ENCODE data around the gene SACM1L. TPM values are rescaled to one million over a fixed set of nuclear protein-coding genes. Genes with fewer than 3 reads are reported as not detected.

Gene SACM1L
- total and polyA plus RNA-seq, 2 of the 13 experiments (the other 11 are each of a cell fraction or from before 2014, with no cell fraction given): 15.1 to 27.8 TPM

DNA sequence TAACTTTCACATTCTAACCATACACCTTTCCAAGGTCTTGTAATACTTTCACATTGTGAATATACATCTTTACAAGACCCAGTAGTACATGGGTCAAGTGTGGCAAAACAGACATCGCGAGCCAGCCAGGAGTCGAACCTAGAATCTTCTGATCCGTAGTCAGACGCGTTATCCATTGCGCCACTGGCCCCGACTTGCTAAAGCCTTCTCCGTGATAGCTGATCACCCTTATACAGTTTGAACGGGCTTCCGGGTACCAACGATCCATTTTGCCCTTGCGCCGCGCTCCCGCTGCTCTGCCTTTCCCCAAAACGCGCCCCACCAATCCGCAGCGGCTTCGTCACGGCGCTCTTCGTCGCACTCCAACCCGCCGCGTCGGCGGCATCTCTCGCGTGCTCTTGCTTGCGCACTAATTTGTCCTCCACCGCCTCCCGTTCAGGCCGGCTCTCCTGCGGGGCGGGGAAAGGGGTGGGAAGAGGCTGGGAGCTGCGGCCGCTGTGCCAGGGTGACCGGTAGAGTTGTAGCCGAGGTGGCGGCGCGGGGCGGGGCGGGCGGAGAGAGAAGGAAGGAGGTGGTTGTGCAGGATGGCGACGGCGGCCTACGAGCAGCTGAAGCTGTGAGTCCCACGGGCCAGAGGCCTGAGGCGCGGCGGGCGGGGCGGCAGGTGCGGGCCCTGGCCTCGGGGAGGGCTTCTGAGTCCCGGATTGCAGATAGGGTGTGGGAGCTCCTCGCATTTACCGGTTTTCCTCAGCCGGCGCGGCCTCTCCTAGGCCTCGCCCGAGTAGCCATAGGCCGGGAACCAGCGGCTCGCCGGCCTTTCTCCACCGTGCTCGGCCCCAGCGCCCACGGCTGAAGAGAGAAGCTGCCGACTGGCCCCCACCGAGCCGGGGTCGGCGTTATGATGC is at the start of gene SACM1L (continued):
- TF ChIP-seq HOMEZ (CRISPR knock-in tag; IDR thresholded peaks at IDR 0.05; ENCODE audit: low read depth) (no peak), ZBTB39 (CRISPR knock-in tag; IDR thresholded peaks at IDR 0.05) (no peak), SRSF9 (IDR thresholded peaks at IDR 0.05; ENCODE audit: borderline replicate concordance, insufficient read depth, low read depth, low read length, poor library complexity, severe bottlenecking) (no peak), ZNF607 (CRISPR knock-in tag; IDR thresholded peaks at IDR 0.05; ENCODE audit: borderline replicate concordance) (peak; percentile 97), PLRG1 (conservative IDR thresholded peaks at IDR 0.05) (no peak), ZNF574 (CRISPR knock-in tag; IDR thresholded peaks at IDR 0.05) (peak; percentile 83), MTF1 (CRISPR knock-in tag; IDR thresholded peaks at IDR 0.05) (no peak), NFIC (IDR thresholded peaks at IDR 0.05; ENCODE audit: low read length) (no peak), ZMAT3 (CRISPR knock-in tag; conservative IDR thresholded peaks at IDR 0.05) (peak; percentile 96), PAWR (CRISPR knock-in tag; IDR thresholded peaks at IDR 0.05; ENCODE audit: borderline replicate concordance) (no peak), PAX8 (CRISPR knock-in tag; IDR thresholded peaks at IDR 0.05; ENCODE audit: borderline replicate concordance) (0 out of 2 replicates have a peak, but pooled peaks have one; percentile 77), ZFY (CRISPR knock-in tag; IDR thresholded peaks at IDR 0.05) (peak; percentile 99), MXD3 (CRISPR knock-in tag; IDR thresholded peaks at IDR 0.05) (no peak; the same call in 1 of the 2 replicates), MXI1 (IDR thresholded peaks at IDR 0.05; ENCODE audit: borderline replicate concordance, low read depth, low read length) (peak; percentile 64; the same call in 1 of the 3 replicates), CEBPG (CRISPR knock-in tag; IDR thresholded peaks at IDR 0.05) (peak; percentile 87), SIX1 (CRISPR knock-in tag; IDR thresholded peaks at IDR 0.05; ENCODE audit: borderline replicate concordance) (no peak), ZNF598 (CRISPR knock-in tag; IDR thresholded peaks at IDR 0.05; ENCODE audit: borderline replicate concordance) (peak; percentile 87), ZNF3 (CRISPR knock-in tag; IDR thresholded peaks at IDR 0.05) (no peak)
- TF ChIP-seq, protein P1, sequence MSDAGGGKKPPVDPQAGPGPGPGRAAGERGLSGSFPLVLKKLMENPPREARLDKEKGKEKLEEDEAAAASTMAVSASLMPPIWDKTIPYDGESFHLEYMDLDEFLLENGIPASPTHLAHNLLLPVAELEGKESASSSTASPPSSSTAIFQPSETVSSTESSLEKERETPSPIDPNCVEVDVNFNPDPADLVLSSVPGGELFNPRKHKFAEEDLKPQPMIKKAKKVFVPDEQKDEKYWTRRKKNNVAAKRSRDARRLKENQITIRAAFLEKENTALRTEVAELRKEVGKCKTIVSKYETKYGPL (CRISPR knock-in tag; IDR thresholded peaks at IDR 0.05): 0 out of 2 replicates have a peak, but pooled peaks have one; percentile 66
- TF ChIP-seq, protein P2, sequence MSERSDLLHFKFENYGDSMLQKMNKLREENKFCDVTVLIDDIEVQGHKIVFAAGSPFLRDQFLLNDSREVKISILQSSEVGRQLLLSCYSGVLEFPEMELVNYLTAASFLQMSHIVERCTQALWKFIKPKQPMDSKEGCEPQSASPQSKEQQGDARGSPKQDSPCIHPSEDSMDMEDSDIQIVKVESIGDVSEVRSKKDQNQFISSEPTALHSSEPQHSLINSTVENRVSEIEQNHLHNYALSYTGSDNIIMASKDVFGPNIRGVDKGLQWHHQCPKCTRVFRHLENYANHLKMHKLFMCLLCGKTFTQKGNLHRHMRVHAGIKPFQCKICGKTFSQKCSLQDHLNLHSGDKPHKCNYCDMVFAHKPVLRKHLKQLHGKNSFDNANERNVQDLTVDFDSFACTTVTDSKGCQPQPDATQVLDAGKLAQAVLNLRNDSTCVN (CRISPR knock-in tag; IDR thresholded peaks at IDR 0.05; ENCODE audit: borderline replicate concordance): no peak; the same call in 1 of the 2 replicates
